Trophoblast cell (in vitro differentiated cells and primary cell): ENCODE data around the gene RPUSD2.

Experiments used
- DNase-seq, 2 donors: peaks; one replicate each; pipeline ENCODE4 v3.0.0-alpha.2; 2016
- H2AFZ ChIP-seq: 2 replicates; pipeline ENCODE4 v1.6.1; 2013; ENCODE audit warnings: low read length, moderate library complexity, mild to moderate bottlenecking; ENCODE audit not compliant: insufficient read depth, poor library complexity
- H2AK5ac ChIP-seq: 2 replicates; pipeline ENCODE4 v1.6.1; 2013; ENCODE audit warnings: mild to moderate bottlenecking, low read length
- H2BK120ac ChIP-seq: 2 replicates; pipeline ENCODE4 v1.6.1; 2013; ENCODE audit warnings: low read length, mild to moderate bottlenecking, moderate library complexity; ENCODE audit not compliant: insufficient read depth, poor library complexity
- H2BK12ac ChIP-seq: 2 replicates; pipeline ENCODE4 v1.6.1; 2013; ENCODE audit warnings: mild to moderate bottlenecking, low read length, moderate library complexity
- H2BK5ac ChIP-seq: 2 replicates; pipeline ENCODE4 v1.6.1; 2013; ENCODE audit warnings: low read length, low read depth, moderate library complexity, mild to moderate bottlenecking; ENCODE audit not compliant: poor library complexity
- H3K14ac ChIP-seq: 2 replicates; pipeline ENCODE4 v1.6.1; 2013; ENCODE audit warnings: mild to moderate bottlenecking, low read length
- H3K18ac ChIP-seq: 2 replicates; pipeline ENCODE4 v1.6.1; 2013; ENCODE audit warnings: mild to moderate bottlenecking, low read length
- H3K23ac ChIP-seq: 2 replicates; pipeline ENCODE4 v1.6.1; 2013; ENCODE audit warnings: low read length
- H3K27ac ChIP-seq: 2 replicates; pipeline ENCODE4 v1.5.1; 2013; ENCODE audit warnings: low read depth, mild to moderate bottlenecking, inconsistent platforms, low read length, moderate library complexity
- H3K27me3 ChIP-seq: 2 replicates; pipeline ENCODE4 v1.6.1; 2013; ENCODE audit warnings: inconsistent platforms, mild to moderate bottlenecking, low read length, moderate library complexity; ENCODE audit not compliant: insufficient read depth
- H3K36me3 ChIP-seq, 2 experiments: 1 replicate in 1 of 2; 2 replicates in 1 of 2; pipeline ENCODE4 v1.6.1; 2013; ENCODE audit warnings: low read length in 2 of 2, mild to moderate bottlenecking in 2 of 2, moderate library complexity in 1 of 2; ENCODE audit not compliant: insufficient read depth in 2 of 2, control insufficient read depth in 1 of 2
- H3K4ac ChIP-seq: 2 replicates; pipeline ENCODE4 v1.6.1; 2013; ENCODE audit warnings: low read depth, mild to moderate bottlenecking, low read length, moderate library complexity
- H3K4me1 ChIP-seq, 2 experiments: 1 replicate in 1 of 2; 2 replicates in 1 of 2; pipeline ENCODE4 v1.6.1; 2013; ENCODE audit warnings: low read length in 2 of 2, mild to moderate bottlenecking in 2 of 2, moderate library complexity in 1 of 2; ENCODE audit not compliant: insufficient read depth in 2 of 2, control insufficient read depth in 1 of 2
- H3K4me2 ChIP-seq: 2 replicates; pipeline ENCODE4 v1.6.1; 2013; ENCODE audit warnings: inconsistent platforms, mild to moderate bottlenecking, low read length, moderate library complexity
- H3K4me3 ChIP-seq: 2 replicates; pipeline ENCODE4 v1.5.1; 2013; ENCODE audit warnings: mild to moderate bottlenecking, low read depth, low read length, inconsistent platforms
- H3K79me1 ChIP-seq: one replicate; pipeline ENCODE4 v1.6.1; 2013; ENCODE audit warnings: low read length
- H3K79me2 ChIP-seq: 2 replicates; pipeline ENCODE4 v1.6.1; 2013; ENCODE audit warnings: low read length, mild to moderate bottlenecking; ENCODE audit not compliant: control insufficient read depth, insufficient read depth, poor library complexity
- H3K9ac ChIP-seq: 2 replicates; pipeline ENCODE4 v1.6.1; 2013; ENCODE audit warnings: mild to moderate bottlenecking, low read length
- H3K9me3 ChIP-seq: 2 replicates; pipeline ENCODE4 v1.6.1; 2013; ENCODE audit warnings: low read depth, mild to moderate bottlenecking, control low read depth, inconsistent platforms, low read length; ENCODE audit not compliant: insufficient read depth
- H4K12ac ChIP-seq: 2 replicates; pipeline ENCODE4 v1.6.1; 2013; ENCODE audit warnings: low read depth, mild to moderate bottlenecking, low read length, moderate library complexity
- H4K8ac ChIP-seq: 2 replicates; pipeline ENCODE4 v1.6.1; 2013; ENCODE audit warnings: low read depth, mild to moderate bottlenecking, low read length, moderate library complexity
- H4K91ac ChIP-seq: one replicate; pipeline ENCODE4 v1.6.1; 2013; ENCODE audit warnings: low read depth, mild to moderate bottlenecking, low read length, moderate library complexity
- WGBS: extraction: QIAGEN DNeasy Blood & Tissue Kit; methylation state at CpG from one replicate; pipeline ENCODE4 v1.1.7; 2013; ENCODE audit warnings: missing lambda C conversion rate; ENCODE audit not compliant: insufficient read length, insufficient coverage; ENCODE audit errors: extremely low coverage; 5-methylcytosine and 5-hydroxymethylcytosine counted together

The RPUSD2 gene

GRCh38 chr15:40558952-40559742, 10.0 kb upstream of the RPUSD2 start:
- no peak overlapping the region for H3K27ac ChIP-seq
- H3K4ac ChIP-seq, result no peak overlapping the region
- no peak overlapping the region for H4K91ac ChIP-seq
- no CpG with 5 or more reads among the region's 6 CpGs for WGBS
- H2BK5ac ChIP-seq, result no peak overlapping the region
- no peak overlapping the region for H3K18ac ChIP-seq
- H3K14ac ChIP-seq, result no peak overlapping the region
- H4K8ac ChIP-seq, result no peak overlapping the region
- no peak overlapping the region for H4K12ac ChIP-seq
- H3K4me2 ChIP-seq, result no peak overlapping the region
- H2AFZ ChIP-seq, result no peak overlapping the region
- H3K9me3 ChIP-seq, result no peaks in the 10 kb centered on the region
- H3K4me3 ChIP-seq, result no peak overlapping the region
- H3K9ac ChIP-seq, result no peak overlapping the region
- peaks cover 2 to 11% of the 10 kb centered on the region in 2 experiments for H3K36me3 ChIP-seq
- no peaks in the 10 kb centered on the region for H3K27me3 ChIP-seq
- no peaks in the 10 kb centered on the region for H3K79me2 ChIP-seq
- H3K79me1 ChIP-seq, result no peaks in the 10 kb centered on the region
- DNase-seq, result peak; percentile 45 to 80
- H2BK120ac ChIP-seq, result no peak overlapping the region
- no peak overlapping the region for H2BK12ac ChIP-seq
- H2AK5ac ChIP-seq, result no peak overlapping the region
- no peak overlapping the region for H3K23ac ChIP-seq
- peaks cover 0 to 2% of the 10 kb centered on the region in 2 experiments for H3K4me1 ChIP-seq

DNA sequence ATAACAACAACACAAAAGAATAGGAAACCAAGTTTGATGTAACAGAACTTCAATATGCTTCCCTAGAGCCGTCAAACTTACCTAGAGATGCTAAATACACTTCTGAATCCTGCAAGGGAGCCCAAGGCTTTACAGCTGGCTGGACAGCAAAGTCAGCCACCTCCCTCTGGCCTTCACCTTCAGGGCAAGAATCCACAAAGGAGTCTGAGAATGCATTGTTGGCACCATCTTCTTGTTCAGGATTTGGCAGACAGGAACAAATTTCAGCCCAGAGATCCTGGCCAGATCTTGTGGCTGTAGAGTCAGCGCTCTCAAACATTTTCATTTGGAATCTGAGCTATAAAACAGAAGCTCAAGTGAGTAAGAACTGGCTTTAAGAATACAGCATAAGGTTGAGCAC, 6.4 kb upstream of the RPUSD2 start:
- Histone ChIP-seq H3K9me3 (no peaks in the 10 kb centered on the region), H3K27ac (no peak overlapping the region), H2BK12ac (no peak overlapping the region), H3K18ac (no peak overlapping the region), H3K79me1 (peaks cover 4% of the 10 kb centered on the region), H3K79me2 (peaks cover 2% of the 10 kb centered on the region), H2BK120ac (no peak overlapping the region), H2BK5ac (no peak overlapping the region), H3K4me1 (peaks cover 2% of the 10 kb centered on the region in 2 experiments), H2AK5ac (no peak overlapping the region), H2AFZ (no peak overlapping the region), H3K4me2 (no peak overlapping the region), H3K14ac (no peak overlapping the region), H3K9ac (no peak overlapping the region), H3K27me3 (no peaks in the 10 kb centered on the region), H4K91ac (no peak overlapping the region), H3K36me3 (peaks cover 0 to 3% of the 10 kb centered on the region in 2 experiments), H3K4me3 (no peak overlapping the region), H4K12ac (no peak overlapping the region), H4K8ac (no peak overlapping the region), H3K4ac (no peak overlapping the region), H3K23ac (no peak overlapping the region)
- WGBS, result no CpG with 5 or more reads among the region's 2 CpGs
- no peak for DNase-seq

DNA sequence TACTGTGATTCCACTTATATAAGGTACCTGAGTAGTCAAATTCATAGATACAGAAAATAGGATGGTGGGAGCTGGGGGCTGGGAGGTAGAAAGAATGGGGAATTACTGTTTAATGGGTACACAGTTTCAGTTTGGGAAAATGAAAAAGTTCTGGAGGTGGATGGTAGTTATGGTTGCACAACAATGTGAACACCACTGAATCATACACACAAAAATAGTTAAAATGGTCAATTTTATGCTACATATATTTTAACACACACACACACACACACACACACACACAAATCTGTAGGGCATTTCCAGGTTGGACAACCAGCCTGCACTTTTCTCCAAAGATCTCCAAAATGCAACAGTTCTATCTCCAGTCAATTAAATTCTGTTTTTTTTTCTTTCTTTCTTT, 5.7 kb upstream of the RPUSD2 start:
- H3K79me2 ChIP-seq, result peaks cover 2% of the 10 kb centered on the region
- no peaks in the 10 kb centered on the region for H3K27me3 ChIP-seq
- no peak overlapping the region for H4K12ac ChIP-seq
- H2BK5ac ChIP-seq, result no peak overlapping the region
- H4K8ac ChIP-seq, result no peak overlapping the region
- peaks cover 0 to 3% of the 10 kb centered on the region in 2 experiments for H3K36me3 ChIP-seq
- no peak overlapping the region for H2AFZ ChIP-seq
- H3K27ac ChIP-seq, result no peak overlapping the region
- no peak overlapping the region for H3K4me2 ChIP-seq
- no peak overlapping the region for H3K4me3 ChIP-seq
- H2AK5ac ChIP-seq, result no peak overlapping the region
- no peak overlapping the region for H2BK12ac ChIP-seq
- no peak overlapping the region for H3K14ac ChIP-seq
- H3K9ac ChIP-seq, result no peak overlapping the region
- H2BK120ac ChIP-seq, result no peak overlapping the region
- H3K4me1 ChIP-seq, result peaks cover 2% of the 10 kb centered on the region in 2 experiments
- peaks cover 4% of the 10 kb centered on the region for H3K79me1 ChIP-seq
- DNase-seq, result no peak
- no peak overlapping the region for H3K4ac ChIP-seq
- no peaks in the 10 kb centered on the region for H3K9me3 ChIP-seq
- H3K18ac ChIP-seq, result no peak overlapping the region
- H4K91ac ChIP-seq, result no peak overlapping the region
- no peak overlapping the region for H3K23ac ChIP-seq

GRCh38 chr15:40564591-40565332, 4.3 kb upstream of the RPUSD2 start, which contains the start of gene CCDC32:
Gene CCDC32 (minus strand): TSS chr15:40565042. CDS start chr15:40563015, 2,027 bp downstream.
- Histone ChIP-seq H3K9ac (peak within 1 kb of the TSS; percentile 86), H3K27ac (peak within 1 kb of the TSS; percentile 88), H2BK5ac (peak within 1 kb of the TSS; percentile 73), H3K4me3 (peak within 1 kb of the TSS; percentile 82), H3K4me2 (peak within 1 kb of the TSS; percentile 80), H3K9me3 (no peaks in the 10 kb centered on the region), H2AK5ac (no peak within 1 kb of the TSS), H4K8ac (peak within 1 kb of the TSS; percentile 77), H3K23ac (no peak within 1 kb of the TSS), H3K4me1 (peaks cover 2% of the 10 kb centered on the region in 2 experiments), H4K91ac (peak within 1 kb of the TSS; percentile 76), H3K14ac (peak within 1 kb of the TSS; percentile 64), H3K79me1 (peaks cover 7% of the 10 kb centered on the region), H3K27me3 (no peaks in the 10 kb centered on the region), H2BK120ac (peak within 1 kb of the TSS; percentile 40), H3K18ac (peak within 1 kb of the TSS; percentile 67), H2AFZ (peak within 1 kb of the TSS; percentile 80), H4K12ac (no peak within 1 kb of the TSS), H3K4ac (peak within 1 kb of the TSS; percentile 48), H3K79me2 (peaks cover 4% of the 10 kb centered on the region), H3K36me3 (peaks cover 0 to 3% of the 10 kb centered on the region in 2 experiments), H2BK12ac (no peak within 1 kb of the TSS)
- DNase-seq, result peak; percentile 99 to 100
- WGBS, result no CpG with 5 or more reads among the region's 40 CpGs
